ENCODE data around the gene MED13L. TPM values are rescaled to one million over a fixed set of nuclear protein-coding genes. Genes with fewer than 3 reads are reported as not detected.
A peak's percentile ranks its signal among the peaks of the same experiment; 100 is the strongest.

The MED13L gene
- total and polyA plus RNA-seq, 9 donors, result 47.8 to 198 (median 156) TPM

GRCh38 chr12:116015525-116015924 is 262.0 kb downstream of the MED13L start:
- WGBS, 3 donors, result 10 to 12% (median 10%) methylated on average over 1 of the region's 1 CpG
- H3K36me3 ChIP-seq, result no peaks in the 10 kb centered on the region
- no peak for DNase-seq
- no peak overlapping the region for H3K4me3 ChIP-seq
- H3K9me3 ChIP-seq, result no peaks in the 10 kb centered on the region
- TF ChIP-seq POLR2A (IDR thresholded peaks at IDR 0.05) (no peak), CTCF (IDR thresholded peaks at IDR 0.05) (peak; percentile 12 to 54 (median 34))
- H3K4me1 ChIP-seq (ENCODE audit: insufficient read depth), result peaks cover 2% of the 10 kb centered on the region
- intact Hi-C loops (cut with DNase I), result loop anchor here in 2 of 4 donors (5.0 to 10.0 kb wide), 3 partner anchors 219 to 587 kb away; partner anchors contain the start of gene MED13L (in 2 of the 2)
- H3K27ac ChIP-seq, result no peak overlapping the region
- H3K27me3 ChIP-seq, result no peaks in the 10 kb centered on the region

GRCh38 chr12:116012757-116013156 is 264.7 kb downstream of the MED13L start:
- H3K4me1 ChIP-seq (ENCODE audit: insufficient read depth), result no peaks in the 10 kb centered on the region
- WGBS, 3 donors, result 93 to 96% (median 96%) methylated on average over 3 of the region's 3 CpGs
- intact Hi-C loops (cut with DNase I), result loop anchor here in 2 of 4 donors (10.0 kb wide), 2 partner anchors 222 to 262 kb away; partner anchors contain the start of gene MED13L (in 2 of the 2)
- no peaks in the 10 kb centered on the region for H3K9me3 ChIP-seq
- no peak overlapping the region for H3K27ac ChIP-seq
- no peaks in the 10 kb centered on the region for H3K27me3 ChIP-seq
- no peak for DNase-seq
- H3K4me3 ChIP-seq, result no peak overlapping the region
- H3K36me3 ChIP-seq, result no peaks in the 10 kb centered on the region
- TF ChIP-seq POLR2A (IDR thresholded peaks at IDR 0.05) (no peak), EP300 (IDR thresholded peaks at IDR 0.05) (no peak), CTCF (IDR thresholded peaks at IDR 0.05) (no peak)

- Histone ChIP-seq H3K36me3 (no peaks in the 10 kb centered on the region), H3K4me3 (no peak overlapping the region), H3K27ac (no peak overlapping the region), H3K27me3 (no peaks in the 10 kb centered on the region), H3K4me1 (ENCODE audit: insufficient read depth) (no peaks in the 10 kb centered on the region), H3K9me3 (no peaks in the 10 kb centered on the region)
- intact Hi-C loops (cut with DNase I), result loop anchor here in 2 of 4 donors (10.0 kb wide), 2 partner anchors 224 to 264 kb away; partner anchors contain the start of gene MED13L (in 2 of the 2)
- TF ChIP-seq CTCF (IDR thresholded peaks at IDR 0.05), result no peak
- no peak for TF ChIP-seq EP300 (IDR thresholded peaks at IDR 0.05)
- TF ChIP-seq POLR2A (IDR thresholded peaks at IDR 0.05), result no peak
- no peak for DNase-seq
- WGBS, 3 donors, result 93 to 94% (median 94%) methylated on average over 3 of the region's 3 CpGs
Observed at GRCh38 chr12:116011217-116011616, 266.3 kb downstream of the MED13L start.

GRCh38 chr12:116010467-116010866 is 267.0 kb downstream of the MED13L start:
- no peak for DNase-seq
- intact Hi-C loops (cut with DNase I), result loop anchor here in 2 of 4 donors (10.0 kb wide), 2 partner anchors 224 to 264 kb away; partner anchors contain the start of gene MED13L (in 2 of the 2)
- Histone ChIP-seq H3K9me3 (no peaks in the 10 kb centered on the region), H3K36me3 (no peaks in the 10 kb centered on the region), H3K4me1 (ENCODE audit: insufficient read depth) (no peaks in the 10 kb centered on the region), H3K4me3 (no peak overlapping the region), H3K27me3 (no peaks in the 10 kb centered on the region), H3K27ac (no peak overlapping the region)
- TF ChIP-seq POLR2A (IDR thresholded peaks at IDR 0.05), result no peak
- no peak for TF ChIP-seq EP300 (IDR thresholded peaks at IDR 0.05)
- TF ChIP-seq CTCF (IDR thresholded peaks at IDR 0.05), result no peak
- 95 to 98% (median 96%) methylated on average over 3 of the region's 3 CpGs for WGBS, 3 donors
